PFSK-1 (cell line): ENCODE measurements around the gene ABTB1.

ENCODE experiments used
- POLR2AphosphoS5 ChIP-seq: IDR thresholded peaks from 2 replicates; pipeline ENCODE4 v1.6.1; 2012; ENCODE audit warnings: low read depth, mild to moderate bottlenecking, control low read depth, low read length, moderate library complexity
- TAF1 ChIP-seq: IDR thresholded peaks from 2 replicates; pipeline ENCODE4 v1.6.1; 2012; ENCODE audit warnings: low read length, control low read depth, borderline replicate concordance; ENCODE audit not compliant: insufficient read depth

GRCh38 chr3:127652246-127652995, 20.3 kb upstream of the ABTB1 start:
- TF ChIP-seq POLR2AphosphoS5, result no peak
- no peak for TF ChIP-seq TAF1
